HG02973 (cell line): ENCODE results near the gene ATP1A4.
"Not testable (repeated sequence)": the region's sequence is repeated elsewhere in the genome, so short reads cannot be mapped to it uniquely, and the experiment has no call there.

Experiments used
- ATAC-seq: cut with Tn5 transposase; IDR thresholded peaks from one replicate; pipeline ENCODE4 v1.9.1; 2021; ENCODE audit warnings: moderate library complexity; ENCODE audit not compliant: unreplicated experiment

Gene ATP1A4

DNA sequence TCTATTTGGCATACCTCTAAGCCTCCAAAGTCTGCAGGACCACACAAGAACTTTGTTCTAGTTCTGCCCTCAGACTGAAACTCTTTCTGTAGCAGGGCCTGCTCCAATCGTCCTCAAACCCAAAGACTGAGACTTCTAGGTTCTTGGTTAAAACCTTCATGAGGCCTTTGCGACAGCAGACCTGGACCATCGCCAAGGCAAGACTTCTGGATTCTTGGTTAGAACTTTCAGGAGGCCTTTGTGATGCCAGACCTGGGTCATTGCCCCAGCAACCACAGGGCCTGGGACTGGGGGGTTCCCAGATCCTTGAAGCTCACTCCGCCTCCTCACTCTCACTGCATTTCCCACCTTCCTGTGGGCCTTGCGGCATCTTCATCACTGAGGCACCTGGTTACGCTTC, at the start of gene ATP1A4:
Gene ATP1A4, plus strand, starts transcription at position 301 of the 400 bp plus-strand sequence. CDS start 438 bp downstream, outside the sequence.
- ATAC-seq = no peak

DNA sequence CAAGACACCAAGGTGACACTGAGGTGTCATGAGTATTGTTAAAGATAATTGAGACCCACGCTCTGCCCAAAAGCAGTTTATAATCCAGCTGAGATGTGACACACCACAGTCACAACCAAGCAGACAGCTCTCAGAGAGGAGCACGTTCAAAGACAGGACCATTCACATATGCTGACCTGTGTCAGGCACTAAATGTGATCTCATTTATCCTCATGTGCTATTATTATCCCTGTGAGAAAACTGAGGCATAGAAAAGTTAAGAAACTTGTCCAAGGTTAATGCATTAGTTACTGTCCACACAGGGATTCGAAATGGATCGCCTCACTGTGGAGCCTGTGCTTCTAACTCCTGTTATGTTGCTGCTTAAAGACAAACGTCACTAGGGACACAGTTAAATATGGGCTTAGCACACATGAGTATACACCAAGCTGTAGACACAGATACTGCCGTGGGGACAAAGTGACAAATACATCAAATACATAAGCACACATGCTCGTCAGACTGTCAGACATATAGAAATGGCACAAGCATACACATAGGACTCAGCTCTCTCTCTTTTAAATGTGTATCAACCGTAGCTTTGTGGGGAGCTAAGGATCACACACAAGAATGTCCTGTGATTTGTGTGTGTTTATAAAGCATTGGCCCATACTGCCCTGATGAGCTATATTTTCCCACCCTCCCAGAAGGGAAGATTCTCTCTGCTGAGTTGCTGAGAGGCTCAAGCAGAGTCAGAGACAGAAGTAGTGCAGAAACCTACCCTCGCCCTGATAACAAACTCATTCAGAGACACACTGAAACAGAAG, 49.5 kb upstream of the ATP1A4 start:
- ATAC-seq = no peak

DNA sequence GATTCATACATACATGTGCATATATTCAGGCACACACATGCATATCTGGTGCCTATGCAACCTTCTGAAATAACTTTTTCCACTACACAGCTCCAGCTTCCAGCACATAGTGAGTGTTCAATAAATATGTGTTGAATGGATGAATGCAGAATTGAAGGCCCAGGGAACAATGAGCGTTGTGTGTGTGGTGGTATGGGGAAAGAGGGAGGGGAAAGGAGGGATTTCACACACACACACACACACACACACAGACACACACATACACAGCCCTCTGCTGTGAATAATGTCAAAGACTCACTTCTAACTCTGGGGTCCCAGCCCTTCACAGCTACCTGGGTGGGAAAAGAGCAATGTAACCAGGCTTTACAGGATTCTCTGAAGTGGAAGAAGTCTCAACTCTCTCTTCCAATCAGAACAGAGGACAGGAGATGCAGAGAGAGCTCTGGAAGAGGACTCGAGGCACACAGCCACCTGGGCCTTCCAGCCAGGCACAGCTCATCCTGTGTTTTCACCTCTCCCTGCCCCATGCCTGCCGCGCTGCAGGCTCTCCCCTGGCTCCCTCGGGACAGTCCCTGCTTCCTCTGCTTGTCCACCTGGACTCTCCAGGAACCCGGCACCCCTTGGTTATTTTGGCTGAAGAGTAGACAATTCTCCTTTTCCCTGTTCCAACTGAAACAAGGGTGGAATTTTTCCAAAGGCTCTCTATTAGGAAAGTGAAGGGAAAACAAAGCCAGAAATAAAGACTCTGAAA, 47.6 kb upstream of the ATP1A4 start:
- no peak for ATAC-seq

DNA sequence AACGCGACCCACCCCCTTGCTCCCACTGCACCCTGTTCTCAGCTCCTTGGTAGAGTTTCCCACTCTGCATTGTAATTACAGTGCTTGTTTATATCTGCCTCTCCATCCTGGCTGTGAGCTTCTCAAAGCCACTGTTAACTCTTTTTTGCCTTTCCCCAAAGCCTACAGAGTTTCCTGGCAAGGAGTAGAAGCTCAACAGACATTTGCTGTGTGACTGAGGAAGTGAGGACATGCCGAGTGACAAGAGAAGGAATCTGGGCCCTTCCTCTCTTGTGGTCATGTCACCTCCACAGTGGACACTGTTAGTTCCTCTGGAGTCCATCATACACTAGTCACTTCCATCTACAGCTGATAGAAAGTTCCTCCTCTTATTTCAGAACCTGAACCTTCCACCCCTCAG, 46.9 kb upstream of the ATP1A4 start:
- no peak for ATAC-seq

DNA sequence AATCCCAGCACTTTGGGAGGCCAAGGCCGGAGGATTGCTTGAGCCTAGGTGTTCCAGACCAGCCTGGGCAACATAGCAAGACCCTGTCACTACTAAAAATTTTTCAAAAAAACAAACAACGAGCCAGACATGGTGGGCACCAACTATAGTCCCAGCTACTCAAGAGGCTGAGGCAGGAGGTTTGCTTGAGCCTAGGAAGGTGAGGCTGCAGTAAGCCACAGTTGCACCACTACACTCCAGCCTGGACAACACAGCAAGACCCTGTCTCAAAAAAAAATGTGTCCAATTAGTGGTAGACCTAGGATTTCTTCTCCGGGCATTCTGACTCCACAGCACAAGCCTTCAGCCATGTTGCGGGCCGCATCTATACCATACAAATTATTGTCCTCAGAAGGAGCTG, 46.2 kb upstream of the ATP1A4 start:
- ATAC-seq = no peak

DNA sequence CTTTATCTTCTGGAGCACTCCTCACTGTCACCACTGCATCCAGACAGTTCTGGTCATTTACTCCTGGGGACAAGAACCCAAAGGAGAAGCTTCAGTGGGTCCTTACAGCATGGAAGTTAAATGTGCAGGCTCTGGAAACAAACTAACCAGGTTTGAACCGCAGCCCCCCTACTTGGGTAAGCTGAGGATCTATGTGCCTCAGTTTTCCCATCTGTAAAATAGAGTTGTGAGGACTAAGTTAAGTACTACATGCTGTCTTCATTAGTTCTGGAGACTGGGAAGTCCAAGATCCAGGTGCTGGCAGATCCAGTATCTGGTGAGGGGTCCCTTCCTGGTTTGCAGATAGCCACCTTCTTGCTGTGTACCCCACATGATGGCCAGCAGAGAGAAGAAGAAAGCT, 43.9 kb upstream of the ATP1A4 start:
- ATAC-seq = no peak

DNA sequence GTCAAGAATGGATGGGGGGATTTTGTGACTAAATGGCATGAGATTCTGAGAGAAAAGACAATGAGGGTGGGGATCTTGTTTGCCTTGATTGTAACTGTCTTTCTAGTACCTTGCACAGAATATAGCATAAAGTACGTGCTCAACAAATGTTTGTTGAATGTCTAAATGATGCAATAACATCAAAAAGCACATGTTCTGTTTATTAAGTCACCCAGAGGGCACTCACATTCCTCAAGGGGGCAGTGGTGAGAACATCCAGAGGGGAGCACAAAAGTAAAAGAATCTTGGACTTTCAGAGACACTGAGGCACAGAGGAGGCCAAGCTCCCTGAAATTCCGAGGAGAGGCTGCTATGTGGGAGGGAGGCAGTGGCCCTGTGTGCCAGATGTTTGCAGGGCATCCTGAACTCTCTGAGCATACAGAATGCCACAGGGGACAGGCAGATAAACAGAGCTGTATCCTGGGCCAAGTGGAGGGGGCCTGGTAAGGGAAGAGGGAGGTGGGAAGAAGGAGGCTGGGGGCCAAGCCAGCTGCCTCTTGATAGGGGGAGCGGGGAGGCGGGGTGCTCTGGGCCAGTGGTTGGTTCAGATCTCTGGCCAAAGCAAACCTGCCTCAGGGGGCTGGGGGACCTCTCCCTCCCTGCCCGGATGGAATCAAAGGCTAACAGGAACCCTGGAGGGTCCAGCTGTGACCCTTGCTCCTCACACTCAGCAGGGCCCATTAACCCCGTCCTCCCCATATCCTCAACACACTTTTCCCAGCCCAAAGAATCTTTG, 42.3 kb upstream of the ATP1A4 start:
- ATAC-seq = no peak

DNA sequence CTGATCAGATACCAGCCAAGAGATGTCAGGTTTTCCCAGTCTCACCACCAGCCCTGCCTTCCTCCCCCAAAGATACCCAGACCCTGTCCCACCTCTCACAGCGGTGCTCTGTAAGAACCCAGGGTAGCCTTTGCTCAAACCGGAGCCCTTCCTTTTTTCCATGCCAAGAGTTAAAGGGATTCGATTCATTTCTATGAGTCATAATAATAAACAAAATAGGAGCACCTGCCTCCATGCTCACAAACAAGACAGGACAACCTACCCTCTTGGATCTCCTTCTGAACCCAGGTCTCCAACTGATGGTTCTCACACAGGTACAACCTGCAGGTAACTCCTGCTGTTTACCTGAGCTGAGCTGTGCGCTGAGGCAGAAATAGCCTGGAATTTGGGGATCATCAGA, 41.7 kb upstream of the ATP1A4 start:
- no peak for ATAC-seq

DNA sequence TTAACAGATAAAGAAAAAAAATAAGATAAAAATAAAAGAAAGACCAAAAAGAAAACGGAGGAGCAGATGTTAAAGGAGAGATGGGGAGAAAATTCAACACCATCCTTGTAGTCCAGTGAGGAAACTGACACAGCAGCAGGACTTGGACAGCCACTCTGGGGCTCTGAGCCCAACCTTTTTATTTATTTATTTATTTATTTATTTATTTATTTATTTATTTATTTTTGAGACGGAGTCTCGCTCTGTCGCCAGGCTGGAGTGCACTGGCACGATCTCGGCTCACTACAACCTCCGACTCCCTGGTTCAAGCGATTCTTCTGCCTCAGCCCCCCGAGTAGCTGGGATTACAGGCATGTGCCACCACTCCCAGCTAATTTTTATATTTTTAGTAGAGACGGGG, 39.9 kb upstream of the ATP1A4 start:
- ATAC-seq = not testable (repeated sequence)

DNA sequence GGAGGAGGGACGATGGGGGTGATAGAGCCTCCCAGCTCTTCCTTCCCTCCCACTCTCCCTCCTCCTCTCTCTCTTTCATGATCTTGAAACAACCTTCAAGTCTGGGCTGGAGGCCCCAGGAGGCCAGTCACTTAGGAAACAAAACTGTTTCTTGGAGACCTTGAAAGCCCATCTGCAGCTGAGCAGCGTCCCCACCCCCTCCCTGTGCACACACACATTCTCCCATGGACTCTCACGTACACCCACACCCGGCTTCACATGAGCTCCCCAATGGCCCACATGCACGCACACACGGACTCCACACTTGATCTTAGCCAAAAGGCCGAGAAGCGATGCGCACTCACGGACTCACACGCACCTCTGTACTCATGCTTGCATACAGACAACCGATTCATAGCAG, 39.0 kb upstream of the ATP1A4 start:
- ATAC-seq = no peak

DNA sequence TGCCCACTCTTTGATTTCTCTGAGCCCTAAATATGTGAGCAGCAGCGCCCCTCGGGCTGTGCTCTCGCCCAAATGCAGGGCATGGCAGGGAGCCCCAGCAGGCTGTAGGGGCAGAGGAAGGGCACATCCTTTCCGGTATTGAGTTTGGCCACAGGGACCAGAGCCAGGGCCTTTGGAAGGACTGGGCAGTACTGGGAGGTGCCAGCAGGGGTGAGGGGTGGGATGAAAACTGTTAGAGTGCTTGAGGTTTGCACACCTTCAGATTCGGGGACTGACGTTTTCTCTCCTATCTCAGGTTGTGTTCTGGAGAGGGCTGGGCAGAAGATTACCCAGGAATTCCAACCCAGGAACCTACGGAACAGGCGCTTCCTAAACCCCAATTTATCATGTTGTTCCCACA, 38.0 kb upstream of the ATP1A4 start:
- no peak for ATAC-seq

DNA sequence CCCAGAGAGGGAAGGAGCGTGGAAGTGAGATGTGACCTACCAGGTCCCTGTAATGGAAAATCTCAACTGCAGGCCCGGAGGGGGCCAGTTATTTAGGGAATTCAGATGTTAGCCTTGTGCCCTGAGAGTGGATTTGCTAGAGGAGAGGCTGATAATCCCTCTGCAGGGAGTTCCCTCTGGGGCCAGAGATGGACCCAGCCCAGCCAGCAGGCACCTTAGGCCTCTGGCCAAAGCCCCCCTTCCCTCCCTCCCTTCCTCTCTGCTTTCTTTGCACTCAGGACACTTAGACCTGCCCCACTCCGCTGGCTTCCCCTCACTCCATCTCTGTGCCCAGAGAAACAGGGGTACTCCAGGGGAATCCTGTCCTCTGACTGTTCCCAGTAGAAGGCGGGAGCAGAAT, 37.3 kb upstream of the ATP1A4 start:
- ATAC-seq = no peak

DNA sequence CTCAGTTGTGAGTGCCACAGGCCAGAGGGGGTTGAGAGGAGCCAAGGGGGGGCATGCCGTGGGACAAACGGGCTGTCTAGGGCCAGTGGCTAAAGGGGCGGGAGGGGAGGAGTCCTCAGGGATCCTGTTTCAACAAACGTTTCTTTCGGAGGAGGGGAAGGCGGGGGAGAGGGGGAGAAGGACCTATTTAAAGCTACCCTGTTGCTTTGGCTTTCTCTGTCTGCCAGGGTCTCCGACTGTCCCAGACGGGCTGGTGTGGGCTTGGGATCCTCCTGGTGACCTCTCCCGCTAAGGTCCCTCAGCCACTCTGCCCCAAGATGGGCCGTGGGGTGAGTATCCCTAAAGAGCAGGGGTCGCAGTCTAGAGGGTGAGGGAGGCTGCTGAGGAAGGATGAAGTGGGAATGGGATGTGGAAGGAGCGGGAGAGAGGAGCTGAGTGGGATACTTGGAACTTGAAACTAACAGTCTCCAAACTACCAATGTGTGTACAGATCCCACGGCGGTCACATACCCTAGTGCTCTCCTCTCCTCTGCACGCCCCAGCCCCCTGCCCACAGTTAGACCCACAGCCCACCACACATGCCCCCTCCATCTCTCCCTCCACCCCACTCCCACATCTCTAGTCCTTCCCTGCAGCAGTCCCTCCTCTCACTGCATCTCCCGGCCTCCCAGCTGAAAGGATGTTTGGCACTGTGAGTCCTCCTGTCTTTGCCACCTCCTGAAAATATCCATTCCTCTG, 35.7 kb upstream of the ATP1A4 start, which contains the start of gene ATP1A2:
Gene ATP1A2, plus strand, starts transcription at position 215 of the 738 bp plus-strand sequence. Its CDS starts 103 bp downstream, at position 318.
- ATAC-seq = no peak

DNA sequence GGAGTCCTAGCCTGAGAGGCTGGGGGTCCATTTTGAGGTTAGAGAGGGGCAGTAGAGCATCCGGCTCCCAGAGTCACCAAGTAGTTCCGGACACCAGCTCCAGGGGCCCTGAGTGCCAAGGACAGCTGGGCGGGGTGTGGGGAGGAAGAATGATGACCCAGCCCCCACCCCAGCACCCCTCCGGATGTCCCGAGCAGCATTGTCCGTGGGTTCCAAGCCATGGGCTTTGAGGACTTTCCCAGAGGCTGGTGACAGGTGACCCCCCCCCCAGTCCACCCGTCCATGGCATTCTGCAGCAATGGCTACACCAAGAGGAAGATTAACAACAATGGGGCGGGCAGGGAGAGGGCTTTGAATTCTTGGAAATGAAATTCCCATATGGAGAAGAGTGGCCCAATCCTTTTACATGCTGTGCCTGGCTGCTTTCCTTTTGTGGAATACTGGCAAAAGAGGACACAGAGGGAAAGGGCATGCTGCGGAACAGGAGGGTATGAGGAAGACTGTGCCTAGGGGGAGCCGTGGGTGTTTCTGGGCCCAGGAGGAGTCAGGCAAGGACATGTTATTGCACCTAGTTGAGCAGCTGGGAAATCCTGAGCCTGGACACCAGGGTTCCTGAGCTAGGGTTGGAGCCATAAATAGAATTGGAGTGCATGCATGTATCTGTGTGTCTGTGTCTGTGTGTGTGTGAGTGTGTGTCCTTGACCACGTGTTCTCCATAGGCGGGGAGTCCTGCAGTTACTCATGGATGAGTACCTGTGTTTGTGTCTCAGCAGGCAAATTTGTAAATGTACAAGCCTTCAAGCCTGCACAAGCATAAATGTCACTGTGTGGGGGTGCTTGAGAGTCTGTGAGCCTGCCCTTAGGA, 34.9 kb upstream of the ATP1A4 start:
- ATAC-seq = no peak

DNA sequence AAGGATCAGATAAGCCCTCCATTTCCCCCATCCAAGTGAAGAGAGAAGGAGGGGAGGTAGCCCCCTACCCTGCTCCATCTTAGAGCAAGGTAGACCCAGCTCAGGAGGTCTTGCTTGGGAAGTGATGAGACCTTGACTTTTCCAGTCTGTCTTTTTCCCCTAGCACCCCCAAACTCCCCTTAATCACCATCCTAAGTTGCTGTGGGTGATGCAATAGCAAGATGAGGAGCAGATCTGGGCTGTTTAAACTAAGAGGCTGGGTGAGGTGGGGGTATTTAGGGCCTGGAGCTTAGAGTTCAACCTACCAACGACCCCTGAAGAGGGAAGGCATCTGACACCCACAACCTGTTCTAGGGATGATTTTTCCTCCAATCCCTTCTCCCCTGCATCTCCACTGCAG, 34.1 kb upstream of the ATP1A4 start:
- ATAC-seq = no peak

DNA sequence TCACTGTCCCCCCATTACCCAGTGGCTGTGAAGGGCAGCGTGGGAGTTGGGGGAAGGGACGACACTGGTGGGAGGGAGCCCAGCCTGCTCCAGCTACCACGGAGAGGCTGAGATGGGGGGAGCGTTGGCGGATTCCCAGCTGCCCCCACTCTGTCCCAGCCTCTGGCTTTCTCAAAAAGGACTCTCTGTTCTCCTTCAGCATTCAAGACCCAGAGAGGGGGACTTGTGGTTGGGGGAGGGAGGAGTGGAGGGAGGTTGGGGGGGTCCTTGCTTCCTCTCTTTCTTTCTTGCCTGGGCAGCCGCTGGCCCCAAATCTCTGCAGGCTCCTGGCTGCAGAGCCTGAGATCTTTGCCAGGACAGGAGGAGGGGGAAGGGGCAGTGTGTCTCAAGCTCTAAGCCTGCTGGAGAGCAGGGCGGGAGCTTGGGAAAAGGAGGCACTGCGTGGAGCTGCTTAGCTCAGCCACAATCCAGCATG, 33.7 kb upstream of the ATP1A4 start:
- no peak for ATAC-seq

DNA sequence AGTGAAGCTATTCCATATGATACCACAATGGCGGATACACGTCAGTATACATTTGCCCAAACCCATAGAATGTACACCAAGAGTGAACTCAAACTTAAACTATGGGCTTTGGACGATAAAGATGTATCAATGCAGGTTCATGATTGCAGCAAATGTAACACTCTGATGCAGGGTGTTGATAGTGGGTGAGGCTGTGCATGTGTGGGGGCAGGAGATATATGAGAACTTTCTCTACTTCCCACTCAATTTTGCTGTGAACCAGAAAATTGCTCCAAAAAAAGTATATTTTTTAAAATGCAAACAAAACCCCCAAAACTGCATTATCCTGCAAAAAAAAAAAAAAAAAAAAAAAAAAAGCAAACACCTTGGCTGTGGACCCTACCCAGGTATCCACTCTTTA, 32.5 kb upstream of the ATP1A4 start:
- no peak for ATAC-seq

DNA sequence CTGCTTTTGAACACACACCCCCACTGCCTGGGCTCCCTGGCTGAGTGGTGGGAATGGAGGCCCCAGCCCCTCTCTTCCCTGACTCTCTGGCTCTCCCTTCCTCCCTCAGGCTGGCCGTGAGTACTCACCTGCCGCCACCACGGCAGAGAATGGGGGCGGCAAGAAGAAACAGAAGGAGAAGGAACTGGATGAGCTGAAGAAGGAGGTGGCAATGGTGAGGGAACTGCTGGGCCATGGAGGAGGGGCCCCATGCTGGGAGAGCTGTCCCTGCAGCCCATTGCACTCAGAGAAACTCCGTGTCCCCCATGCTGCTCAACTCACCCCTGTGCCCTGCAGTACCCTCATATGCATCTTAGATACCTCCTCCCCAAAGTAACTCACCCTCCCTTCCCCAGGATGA, 30.6 kb upstream of the ATP1A4 start:
- no peak for ATAC-seq

DNA sequence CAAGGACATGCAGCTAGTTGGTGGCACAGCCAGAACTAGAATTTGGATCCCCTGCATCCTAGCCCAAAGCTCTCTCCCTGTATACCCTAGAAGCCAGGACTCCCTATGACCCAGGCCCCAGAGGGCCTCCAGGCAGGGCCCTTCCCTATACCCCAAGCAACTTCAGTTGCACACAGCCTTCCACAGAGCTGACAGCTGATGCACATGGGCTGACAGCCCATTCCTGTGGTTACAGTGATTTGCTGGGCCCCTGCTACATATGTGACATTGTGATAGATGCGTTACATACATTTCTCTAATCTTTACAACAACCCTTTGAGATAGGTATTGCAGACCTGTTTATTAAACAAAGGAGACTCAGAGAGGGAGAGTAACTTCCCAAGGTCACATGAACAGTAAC, 30.0 kb upstream of the ATP1A4 start:
- no peak for ATAC-seq
